SW 1271 (cell line): ENCODE measurements around the gene EFTUD2.

Experiments used
- DNase-seq, 2 experiments: peaks; one replicate each; lab custom pipeline; 2025; lab: John Stamatoyannopoulos, UW

Gene EFTUD2

GRCh38 chr17:44887971-44888954 lies 11.0 kb downstream of the EFTUD2 start:
- no peak for DNase-seq

- DNase-seq, result no peak
Measured at GRCh38 chr17:44887016-44887415, 12.2 kb downstream of the EFTUD2 start.

GRCh38 chr17:44884941-44885340 lies 14.3 kb downstream of the EFTUD2 start:
- DNase-seq, result no peak

- no peak for DNase-seq
Measured at GRCh38 chr17:44881145-44881544, 18.1 kb downstream of the EFTUD2 start.

GRCh38 chr17:44880062-44880461 lies 19.2 kb downstream of the EFTUD2 start:
- DNase-seq, result no peak

- no peak for DNase-seq
Measured at GRCh38 chr17:44879376-44879775, 19.9 kb downstream of the EFTUD2 start.

- peak in 1 of 2 experiments; percentile 34 for DNase-seq
Measured at GRCh38 chr17:44878627-44879221, 20.5 kb downstream of the EFTUD2 start.

- DNase-seq, result no peak
Measured at GRCh38 chr17:44877121-44877520, 22.1 kb downstream of the EFTUD2 start.

GRCh38 chr17:44875761-44876160 lies 23.5 kb downstream of the EFTUD2 start:
- no peak for DNase-seq

GRCh38 chr17:44872131-44872768 lies 27.0 kb downstream of the EFTUD2 start:
- DNase-seq, result no peak

GRCh38 chr17:44871556-44871955 lies 27.7 kb downstream of the EFTUD2 start:
- DNase-seq, result no peak

GRCh38 chr17:44867841-44868240 lies 31.4 kb downstream of the EFTUD2 start:
- no peak for DNase-seq

GRCh38 chr17:44865931-44866330 lies 33.3 kb downstream of the EFTUD2 start:
- no peak for DNase-seq

GRCh38 chr17:44865231-44865660 lies 34.0 kb downstream of the EFTUD2 start:
- peak in 1 of 2 experiments; percentile 68 for DNase-seq

GRCh38 chr17:44864831-44865230 lies 34.4 kb downstream of the EFTUD2 start:
- no peak for DNase-seq

- no peak for DNase-seq
Measured at GRCh38 chr17:44863061-44863918, 36.0 kb downstream of the EFTUD2 start.

- no peak for DNase-seq
Measured at GRCh38 chr17:44862278-44862914, 36.8 kb downstream of the EFTUD2 start.

GRCh38 chr17:44859701-44860100 lies 39.5 kb downstream of the EFTUD2 start:
- DNase-seq, result no peak

- no peak for DNase-seq
Measured at GRCh38 chr17:44854192-44854591, 45.1 kb downstream of the EFTUD2 start.

- DNase-seq, result no peak
Measured at GRCh38 chr17:44850612-44851011, 48.6 kb downstream of the EFTUD2 start.

GRCh38 chr17:44850025-44850424 lies 49.2 kb downstream of the EFTUD2 start:
- no peak for DNase-seq
